DND-41 (cell line): ENCODE measurements around the gene SARS2.

Source experiments
- EZH2 ChIP-seq: IDR thresholded peaks from 3 replicates; pipeline ENCODE4 v1.6.1; 2012; ENCODE audit warnings: borderline replicate concordance, low read depth, mild to moderate bottlenecking, moderate library complexity, low read length, inconsistent platforms; ENCODE audit not compliant: severe bottlenecking
- TF ChIP-seq, protein P1 (sequence below): IDR thresholded peaks from 2 replicates; pipeline ENCODE4 v1.5.1; 2012; ENCODE audit warnings: borderline replicate concordance, low read length, moderate library complexity, mild to moderate bottlenecking; ENCODE audit not compliant: poor library complexity, severe bottlenecking; ENCODE audit errors: extremely low read depth

DNA sequence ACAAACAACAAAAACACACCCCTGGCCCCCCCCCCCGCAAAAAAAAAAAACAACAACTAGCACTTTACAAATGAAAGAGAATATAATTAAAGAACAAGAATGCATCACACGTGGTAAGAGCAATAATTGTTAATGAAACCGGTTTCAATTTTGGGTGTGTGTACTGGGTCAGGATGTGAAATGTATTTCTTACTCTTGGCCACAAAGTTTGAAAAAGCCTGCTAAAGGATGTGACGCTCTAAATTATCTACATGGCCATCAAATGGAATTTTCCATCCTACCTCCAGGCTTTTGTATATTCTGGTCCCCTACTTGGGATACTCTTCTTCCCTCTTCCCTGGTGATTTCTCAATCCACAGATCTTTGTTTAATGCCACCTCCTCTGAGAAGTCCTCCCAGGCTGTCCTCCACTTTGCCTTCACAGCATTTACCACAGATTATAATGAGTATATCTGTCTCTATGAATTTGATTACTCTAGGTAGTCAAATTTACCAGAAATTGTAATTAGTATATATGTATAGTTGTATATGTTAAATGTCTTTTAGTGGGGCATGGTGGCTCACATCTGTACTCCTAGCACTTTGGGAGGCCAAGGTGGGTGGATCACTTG is 2.1 kb downstream of the SARS2 start:
- no peak for TF ChIP-seq EZH2
- TF ChIP-seq, protein P1, sequence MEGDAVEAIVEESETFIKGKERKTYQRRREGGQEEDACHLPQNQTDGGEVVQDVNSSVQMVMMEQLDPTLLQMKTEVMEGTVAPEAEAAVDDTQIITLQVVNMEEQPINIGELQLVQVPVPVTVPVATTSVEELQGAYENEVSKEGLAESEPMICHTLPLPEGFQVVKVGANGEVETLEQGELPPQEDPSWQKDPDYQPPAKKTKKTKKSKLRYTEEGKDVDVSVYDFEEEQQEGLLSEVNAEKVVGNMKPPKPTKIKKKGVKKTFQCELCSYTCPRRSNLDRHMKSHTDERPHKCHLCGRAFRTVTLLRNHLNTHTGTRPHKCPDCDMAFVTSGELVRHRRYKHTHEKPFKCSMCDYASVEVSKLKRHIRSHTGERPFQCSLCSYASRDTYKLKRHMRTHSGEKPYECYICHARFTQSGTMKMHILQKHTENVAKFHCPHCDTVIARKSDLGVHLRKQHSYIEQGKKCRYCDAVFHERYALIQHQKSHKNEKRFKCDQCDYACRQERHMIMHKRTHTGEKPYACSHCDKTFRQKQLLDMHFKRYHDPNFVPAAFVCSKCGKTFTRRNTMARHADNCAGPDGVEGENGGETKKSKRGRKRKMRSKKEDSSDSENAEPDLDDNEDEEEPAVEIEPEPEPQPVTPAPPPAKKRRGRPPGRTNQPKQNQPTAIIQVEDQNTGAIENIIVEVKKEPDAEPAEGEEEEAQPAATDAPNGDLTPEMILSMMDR: no peak
